Fibroblast of lung (primary cell): ENCODE results near the gene COG8. TPM values are rescaled to one million over a fixed set of nuclear protein-coding genes. Genes with fewer than 3 reads are reported as not detected.
A peak's percentile ranks its signal among the peaks of the same experiment; 100 is the strongest.

Experiments
- DNase-seq, 2 donors: peaks; one replicate each; pipeline versions ENCODE4 v3.0.0 to v3.0.0-alpha.2; 2010; ENCODE audit warnings: low read depth in 2 of 2
- H2AFZ ChIP-seq: 2 replicates; pipeline ENCODE4 v1.5.1; 2012; ENCODE audit warnings: low read length, control low read depth, inconsistent platforms
- H3K27ac ChIP-seq: 2 replicates; pipeline ENCODE4 v1.5.1; 2011; ENCODE audit warnings: low read length, control low read depth; ENCODE audit not compliant: insufficient read depth
- H3K27me3 ChIP-seq: 2 replicates; pipeline ENCODE4 v1.5.1; 2011; ENCODE audit warnings: mild to moderate bottlenecking, low read length; ENCODE audit not compliant: control insufficient read depth, insufficient read depth
- H3K36me3 ChIP-seq: 2 replicates; pipeline ENCODE4 v1.5.1; 2011; ENCODE audit warnings: low read length; ENCODE audit not compliant: control insufficient read depth, insufficient read depth
- H3K4me1 ChIP-seq: 2 replicates; pipeline ENCODE4 v1.5.1; 2011; ENCODE audit warnings: low read length; ENCODE audit not compliant: control insufficient read depth, insufficient read depth; ENCODE audit errors: extremely low read depth
- H3K4me2 ChIP-seq: 2 replicates; pipeline ENCODE4 v1.5.1; 2011; ENCODE audit warnings: low read length, control low read depth; ENCODE audit not compliant: insufficient read depth; ENCODE audit errors: extremely low read depth
- H3K4me3 ChIP-seq, 4 experiments: fragments of 200-600 bp in 1 of 4; sonication (generic) in 1 of 4; replicated peaks in 1 of 4; 2 replicates each; pipeline ENCODE4 v1.5.1; 2011 to 2016; ENCODE audit warnings: low read length in 4 of 4, low read depth in 3 of 4, mild to moderate bottlenecking in 3 of 4, control low read depth in 2 of 4, inconsistent platforms in 1 of 4, mixed read lengths in 1 of 4; ENCODE audit not compliant: insufficient read depth in 1 of 4; ENCODE audit errors: control extremely low read depth in 1 of 4
- H3K79me2 ChIP-seq: 2 replicates; pipeline ENCODE4 v1.5.1; 2012; ENCODE audit warnings: mild to moderate bottlenecking, low read length, inconsistent platforms; ENCODE audit not compliant: control insufficient read depth, insufficient read depth
- H3K9ac ChIP-seq: 2 replicates; pipeline ENCODE4 v1.5.1; 2011; ENCODE audit warnings: mild to moderate bottlenecking, low read length, control low read depth; ENCODE audit not compliant: insufficient read depth
- H3K9me3 ChIP-seq: 2 replicates; pipeline ENCODE4 v1.5.1; 2012; ENCODE audit warnings: low read depth, low read length; ENCODE audit not compliant: control insufficient read depth, insufficient read depth
- H4K20me1 ChIP-seq: 2 replicates; pipeline ENCODE4 v1.5.1; 2011; ENCODE audit warnings: low read length; ENCODE audit not compliant: control insufficient read depth, insufficient read depth; ENCODE audit errors: extremely low read depth
- CTCF ChIP-seq, 2 donors: IDR thresholded peaks in 1 of 2; conservative IDR thresholded peaks in 1 of 2; 1 replicate in 1 of 2; 2 replicates in 1 of 2; pipeline ENCODE4 v1.5.1; 2011 to 2012; ENCODE audit warnings: low read length in 2 of 2, control low read depth in 1 of 2, inconsistent platforms in 1 of 2, low read depth in 1 of 2, mild to moderate bottlenecking in 1 of 2
- EZH2 ChIP-seq: IDR thresholded peaks from 2 replicates; pipeline ENCODE4 v1.5.1; 2012; ENCODE audit warnings: low read length, control low read depth, mild to moderate bottlenecking; ENCODE audit errors: missing control alignments
- polyA plus RNA-seq, 2 donors: library from polyadenylated mRNA; depleted of rRNA in 1 of 2; stranded (reverse) in 1 of 2; unstranded in 1 of 2; fragments of >200 nt; gene quantifications; 2 replicates each; pipeline ENCODE4 v1.2.1, GENCODE V29; 2011 to 2012; ENCODE audit warnings: missing spikeins in 1 of 2
- total RNA-seq: library from RNA; depleted of rRNA; stranded (reverse); fragments of >200 nt; gene quantifications from 2 replicates; pipeline ENCODE4 v1.2.1, GENCODE V29; 2014

Gene COG8
- total and polyA plus RNA-seq, 2 donors (not counting 1 experiment from before 2014, with no cell fraction given), result 20.0 to 29.2 TPM

GRCh38 chr16:69309316-69309715, 30.0 kb downstream of the COG8 start:
- H3K4me3 ChIP-seq, result no peak overlapping the region
- H3K27ac ChIP-seq, result no peak overlapping the region
- no peak overlapping the region for H3K4me2 ChIP-seq
- DNase-seq, result peak in 1 of 2 donors; percentile 15
- no peaks in the 10 kb centered on the region for H3K27me3 ChIP-seq
- no peak overlapping the region for H2AFZ ChIP-seq
- H3K4me1 ChIP-seq, result no peaks in the 10 kb centered on the region
- H3K36me3 ChIP-seq, result no peaks in the 10 kb centered on the region
- H3K9ac ChIP-seq, result no peak overlapping the region
- TF ChIP-seq EZH2 (no peak), CTCF (conservative IDR thresholded peaks at IDR 0.05 in 1 of 2, IDR thresholded peaks at IDR 0.05 in 1 of 2; ENCODE audit: low read depth in 1 of 2, low read length in 2 of 2) (no peak)
- no peaks in the 10 kb centered on the region for H3K9me3 ChIP-seq
- peaks cover 27% of the 10 kb centered on the region for H3K79me2 ChIP-seq
- H4K20me1 ChIP-seq, result no peaks in the 10 kb centered on the region

GRCh38 chr16:69307856-69308255, 31.5 kb downstream of the COG8 start:
- no peak overlapping the region for H3K4me3 ChIP-seq
- no peak for TF ChIP-seq EZH2
- TF ChIP-seq CTCF (conservative IDR thresholded peaks at IDR 0.05 in 1 of 2, IDR thresholded peaks at IDR 0.05 in 1 of 2; ENCODE audit: low read depth in 1 of 2, low read length in 2 of 2), result no peak
- H3K79me2 ChIP-seq, result peaks cover 12% of the 10 kb centered on the region

GRCh38 chr16:69307091-69307490, 32.3 kb downstream of the COG8 start:
- no peaks in the 10 kb centered on the region for H4K20me1 ChIP-seq
- no peak overlapping the region for H3K27ac ChIP-seq
- H3K79me2 ChIP-seq, result peaks cover 7% of the 10 kb centered on the region
- no peaks in the 10 kb centered on the region for H3K27me3 ChIP-seq
- no peaks in the 10 kb centered on the region for H3K4me1 ChIP-seq
- H3K9me3 ChIP-seq, result no peaks in the 10 kb centered on the region
- no peak overlapping the region for H3K4me2 ChIP-seq
- H3K4me3 ChIP-seq, result no peak overlapping the region
- no peak for DNase-seq
- H3K36me3 ChIP-seq, result peaks cover 2% of the 10 kb centered on the region
- no peak overlapping the region for H3K9ac ChIP-seq
- H2AFZ ChIP-seq, result no peak overlapping the region
- TF ChIP-seq EZH2 (no peak), CTCF (conservative IDR thresholded peaks at IDR 0.05 in 1 of 2, IDR thresholded peaks at IDR 0.05 in 1 of 2; ENCODE audit: low read depth in 1 of 2, low read length in 2 of 2) (no peak)

More at GRCh38 chr16:69307856-69308255, 31.5 kb downstream of the COG8 start:
- H3K27me3 ChIP-seq, result no peaks in the 10 kb centered on the region
- H4K20me1 ChIP-seq, result no peaks in the 10 kb centered on the region
- no peak for DNase-seq
- no peaks in the 10 kb centered on the region for H3K9me3 ChIP-seq
- no peaks in the 10 kb centered on the region for H3K36me3 ChIP-seq
- H3K4me2 ChIP-seq, result no peak overlapping the region
- H3K27ac ChIP-seq, result no peak overlapping the region
- no peaks in the 10 kb centered on the region for H3K4me1 ChIP-seq
- H3K9ac ChIP-seq, result no peak overlapping the region
- H2AFZ ChIP-seq, result no peak overlapping the region
